Activated T-cell treated with anti-CD3 and anti-CD28 coated beads, Interleukin-2, amount 50 U/mL, for 72 hours (primary cell): ENCODE data around the gene SEC16A. TPM values are rescaled to one million over a fixed set of nuclear protein-coding genes. Genes with fewer than 3 reads are reported as not detected.

Experiments
- ATAC-seq, 2 donors: fragments of 150-1000 bp; cut with Tn5 transposase; replicated peaks in 1 of 2; 2 replicates each; pipeline ENCODE4 v1.10.0; 2021; ENCODE audit warnings: moderate library complexity in 2 of 2, mild to moderate bottlenecking in 1 of 2
- DNase-seq, 2 donors: peaks; one replicate each; pipeline ENCODE4 v3.0.0; 2021 to 2022; ENCODE audit warnings: mixed read lengths in 1 of 2
- H3K27ac Mint-ChIP-seq: one replicate; pipeline ENCODE4 v1.8.0; 2022; ENCODE audit warnings: mild to moderate bottlenecking, moderate library complexity, mixed read lengths
- H3K27me3 Mint-ChIP-seq: one replicate; pipeline ENCODE4 v1.8.0; 2022; ENCODE audit warnings: low read depth, mixed read lengths
- H3K36me3 Mint-ChIP-seq, 2 donors: one replicate each; pipeline ENCODE4 v1.8.0; 2022; ENCODE audit warnings: mixed read lengths in 2 of 2, mild to moderate bottlenecking in 1 of 2; ENCODE audit not compliant: insufficient read depth in 2 of 2
- H3K4me1 Mint-ChIP-seq: one replicate; pipeline ENCODE4 v1.8.0; 2022; ENCODE audit warnings: low read depth, mixed read lengths
- H3K4me3 Mint-ChIP-seq, 2 donors: one replicate each; pipeline ENCODE4 v1.8.0; 2022; ENCODE audit warnings: mild to moderate bottlenecking in 2 of 2, mixed read lengths in 2 of 2, moderate library complexity in 2 of 2
- H3K9me3 Mint-ChIP-seq, 2 donors: one replicate each; pipeline ENCODE4 v1.8.0; 2022; ENCODE audit warnings: mixed read lengths in 2 of 2
- total RNA-seq, 2 donors: library from RNA; stranded (reverse); gene quantifications; one replicate each; pipeline ENCODE4 v1.2.3, GENCODE V29; 2022

Gene SEC16A
- total RNA-seq, 2 donors from 2014 or later = 69.5 to 74.5 TPM

GRCh38 chr9:136465500-136466154 lies 17.2 kb downstream of the SEC16A start:
- Mint-ChIP-seq H3K9me3 (no peaks in the 10 kb centered on the region), H3K4me3 (no peak overlapping the region), H3K27ac (no peak overlapping the region), H3K27me3 (no peaks in the 10 kb centered on the region), H3K4me1 (no peaks in the 10 kb centered on the region), H3K36me3 (peaks cover 7 to 28% of the 10 kb centered on the region in 2 donors)
- no peak for ATAC-seq
- no peak for DNase-seq

DNA sequence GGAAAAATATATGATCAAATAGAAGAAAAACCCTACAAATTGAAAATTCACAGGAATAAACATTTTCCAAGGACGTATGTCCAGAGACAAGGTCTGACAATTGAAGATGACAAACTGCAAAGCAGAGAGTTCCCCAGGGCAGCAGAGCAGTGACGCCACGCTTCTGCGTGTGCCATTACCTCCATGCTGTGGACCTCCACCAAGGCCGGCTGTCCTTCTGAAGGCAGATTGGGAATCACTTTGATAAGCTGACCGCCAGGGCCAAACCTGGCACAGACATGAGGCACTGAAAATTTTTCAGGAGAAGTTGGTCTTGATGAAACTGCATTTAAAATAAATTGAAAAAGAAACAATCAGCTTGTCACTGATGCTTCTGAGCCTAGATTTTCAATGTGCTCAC lies 18.6 kb downstream of the SEC16A start:
- DNase-seq (no peak), ATAC-seq (no peak)
- H3K4me3 Mint-ChIP-seq = no peak overlapping the region
- no peaks in the 10 kb centered on the region for H3K4me1 Mint-ChIP-seq
- H3K9me3 Mint-ChIP-seq = no peaks in the 10 kb centered on the region
- no peaks in the 10 kb centered on the region for H3K27me3 Mint-ChIP-seq
- peaks cover 7 to 29% of the 10 kb centered on the region in 2 donors for H3K36me3 Mint-ChIP-seq
- H3K27ac Mint-ChIP-seq = no peak overlapping the region

GRCh38 chr9:136463578-136463977 lies 19.3 kb downstream of the SEC16A start:
- Mint-ChIP-seq H3K9me3 (no peaks in the 10 kb centered on the region), H3K4me3 (no peak overlapping the region), H3K27ac (no peak overlapping the region), H3K27me3 (no peaks in the 10 kb centered on the region), H3K4me1 (no peaks in the 10 kb centered on the region), H3K36me3 (peaks cover 7 to 34% of the 10 kb centered on the region in 2 donors)
- ATAC-seq (no peak), DNase-seq (no peak)

GRCh38 chr9:136462664-136463063 lies 20.2 kb downstream of the SEC16A start:
- Mint-ChIP-seq H3K27me3 (no peaks in the 10 kb centered on the region), H3K36me3 (peaks cover 7 to 39% of the 10 kb centered on the region in 2 donors), H3K4me1 (no peaks in the 10 kb centered on the region), H3K9me3 (no peaks in the 10 kb centered on the region), H3K27ac (no peak overlapping the region), H3K4me3 (no peak overlapping the region)
- no peak for ATAC-seq
- DNase-seq = no peak

DNA sequence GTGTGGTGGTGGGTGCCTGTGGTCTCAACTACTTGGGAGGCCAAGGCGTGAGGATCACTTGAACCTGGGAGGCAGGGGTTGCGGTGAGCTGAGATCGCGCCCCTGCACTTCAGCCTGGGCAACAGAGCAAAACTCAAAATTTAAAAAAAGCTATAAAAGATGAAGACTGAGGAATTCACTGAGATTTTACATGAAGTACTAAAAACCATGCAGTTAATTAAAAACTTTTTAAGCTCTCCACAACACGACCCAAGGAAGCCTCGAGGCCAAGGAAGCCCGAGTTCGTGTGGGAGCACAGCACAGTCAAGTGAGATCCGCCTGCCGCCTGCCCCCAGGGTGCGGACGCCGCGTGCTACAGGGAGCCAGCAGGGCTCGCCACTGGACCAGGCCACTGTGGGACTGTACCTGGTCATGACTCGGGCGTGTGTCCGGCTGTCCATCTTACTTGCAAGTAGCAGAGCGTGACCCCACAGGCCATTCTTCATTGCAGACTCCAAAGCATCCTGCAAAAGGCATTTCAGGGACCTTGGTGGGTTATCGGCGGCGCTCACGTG lies 22.0 kb downstream of the SEC16A start:
- no peaks in the 10 kb centered on the region for H3K27me3 Mint-ChIP-seq
- no peaks in the 10 kb centered on the region for H3K9me3 Mint-ChIP-seq
- H3K4me1 Mint-ChIP-seq = no peaks in the 10 kb centered on the region
- H3K27ac Mint-ChIP-seq = no peak overlapping the region
- H3K4me3 Mint-ChIP-seq = no peak overlapping the region
- ATAC-seq = no peak
- H3K36me3 Mint-ChIP-seq = peaks cover 7 to 42% of the 10 kb centered on the region in 2 donors
- DNase-seq = no peak

DNA sequence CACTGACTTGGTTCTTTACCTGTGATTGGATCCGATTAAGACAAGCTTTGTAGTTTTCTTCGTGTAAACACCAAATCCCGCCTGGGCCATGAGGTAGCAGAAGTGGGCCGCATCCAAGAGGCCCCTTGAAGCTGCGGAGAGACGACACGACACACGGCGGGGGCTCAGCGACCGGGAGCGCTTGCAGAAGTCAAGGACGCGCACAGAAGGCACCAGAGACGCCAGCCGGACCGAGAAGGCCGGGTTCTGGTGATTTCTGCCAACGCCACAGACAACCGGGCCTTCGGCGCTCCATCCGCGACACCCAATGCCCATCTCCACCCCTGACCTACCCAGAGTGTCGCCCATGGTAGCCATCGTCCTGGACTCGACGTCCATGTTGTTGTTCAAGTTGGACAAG lies 23.4 kb downstream of the SEC16A start:
- ATAC-seq = no peak
- no peak for DNase-seq
- no peaks in the 10 kb centered on the region for H3K9me3 Mint-ChIP-seq
- no peak overlapping the region for H3K4me3 Mint-ChIP-seq
- no peak overlapping the region for H3K27ac Mint-ChIP-seq
- H3K27me3 Mint-ChIP-seq = no peaks in the 10 kb centered on the region
- peaks cover 7 to 32% of the 10 kb centered on the region in 2 donors for H3K36me3 Mint-ChIP-seq
- H3K4me1 Mint-ChIP-seq = no peaks in the 10 kb centered on the region

GRCh38 chr9:136457326-136457725 lies 25.5 kb downstream of the SEC16A start:
- Mint-ChIP-seq H3K9me3 (no peaks in the 10 kb centered on the region), H3K4me3 (no peak overlapping the region), H3K36me3 (peaks cover 8 to 35% of the 10 kb centered on the region in 2 donors), H3K27ac (no peak overlapping the region), H3K27me3 (no peaks in the 10 kb centered on the region), H3K4me1 (no peaks in the 10 kb centered on the region)
- ATAC-seq = no peak
- DNase-seq = no peak

- Mint-ChIP-seq H3K9me3 (no peaks in the 10 kb centered on the region), H3K27me3 (no peaks in the 10 kb centered on the region), H3K27ac (no peak overlapping the region), H3K4me3 (no peak overlapping the region), H3K36me3 (peaks cover 4 to 29% of the 10 kb centered on the region in 2 donors), H3K4me1 (no peaks in the 10 kb centered on the region)
- DNase-seq (no peak), ATAC-seq (no peak)
Observed at GRCh38 chr9:136456258-136456657, 26.6 kb downstream of the SEC16A start.

GRCh38 chr9:136455043-136456002 lies 27.5 kb downstream of the SEC16A start:
- H3K27ac Mint-ChIP-seq = no peak overlapping the region
- no peaks in the 10 kb centered on the region for H3K4me1 Mint-ChIP-seq
- no peak for DNase-seq
- H3K36me3 Mint-ChIP-seq = peaks cover 5 to 33% of the 10 kb centered on the region in 2 donors
- H3K4me3 Mint-ChIP-seq = no peak overlapping the region
- H3K27me3 Mint-ChIP-seq = no peaks in the 10 kb centered on the region
- no peak for ATAC-seq
- no peaks in the 10 kb centered on the region for H3K9me3 Mint-ChIP-seq

DNA sequence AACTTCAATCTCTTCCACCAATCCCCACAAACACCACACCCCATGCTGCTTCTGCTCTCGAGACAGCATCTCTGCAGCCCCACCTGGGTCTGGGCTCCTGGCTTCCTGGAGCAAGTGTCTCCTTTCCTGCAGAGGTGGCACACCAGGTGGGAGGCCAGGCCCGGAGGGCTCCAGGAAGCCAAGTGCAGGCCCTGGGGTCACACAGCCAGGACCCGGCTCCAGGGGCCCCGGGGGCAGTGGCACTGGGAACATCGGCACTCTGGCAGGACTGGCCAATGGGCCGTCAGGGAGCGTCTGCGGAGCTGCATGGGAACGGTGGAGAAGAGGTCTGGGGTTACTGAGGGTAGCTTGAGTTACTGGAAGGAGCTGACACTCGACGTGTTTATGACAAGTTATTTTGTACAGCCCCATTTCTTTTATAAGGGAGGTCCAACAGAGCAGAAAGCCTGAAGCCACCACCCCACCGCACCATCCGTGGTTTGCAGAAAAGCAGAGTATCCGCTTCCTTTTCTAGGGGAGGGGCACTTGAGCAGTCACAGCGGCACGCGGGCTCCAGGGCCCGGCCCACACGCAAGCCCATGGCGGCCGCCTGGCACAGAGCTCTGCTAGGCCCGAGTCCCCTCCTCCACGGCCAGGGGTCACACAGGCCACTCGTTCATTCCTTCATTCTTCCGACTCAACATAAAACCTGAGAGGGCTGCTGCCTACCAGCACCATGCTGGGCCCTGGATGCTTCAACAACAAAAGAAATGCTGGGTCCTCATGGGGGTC lies 28.6 kb downstream of the SEC16A start:
- no peaks in the 10 kb centered on the region for H3K4me1 Mint-ChIP-seq
- H3K27ac Mint-ChIP-seq = no peak overlapping the region
- no peaks in the 10 kb centered on the region for H3K9me3 Mint-ChIP-seq
- no peaks in the 10 kb centered on the region for H3K27me3 Mint-ChIP-seq
- no peak overlapping the region for H3K4me3 Mint-ChIP-seq
- H3K36me3 Mint-ChIP-seq = peaks cover 7 to 30% of the 10 kb centered on the region in 2 donors
- no peak for DNase-seq
- ATAC-seq = peak in 1 of 2 donors; percentile 34

DNA sequence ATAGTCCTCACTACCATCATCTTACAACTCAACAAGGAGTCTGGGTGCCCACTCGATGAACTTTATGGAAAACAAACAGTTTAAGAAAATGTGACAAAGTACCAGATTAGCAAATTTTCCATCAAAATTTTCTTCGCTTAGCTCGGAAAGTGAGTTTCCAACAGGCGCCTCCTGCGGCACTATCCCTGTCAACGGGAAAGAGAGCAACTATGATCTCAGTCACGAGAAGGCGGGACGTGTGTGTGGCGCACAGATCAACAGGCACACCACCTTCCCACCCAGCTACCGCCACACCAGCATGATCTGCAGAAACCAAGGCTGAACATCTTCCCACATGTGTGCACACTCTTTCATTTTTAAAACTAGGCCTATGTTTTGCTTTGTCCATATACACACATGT lies 29.5 kb downstream of the SEC16A start:
- no peak for ATAC-seq
- Mint-ChIP-seq H3K27me3 (no peaks in the 10 kb centered on the region), H3K9me3 (no peaks in the 10 kb centered on the region), H3K27ac (no peak overlapping the region), H3K4me3 (no peak overlapping the region), H3K4me1 (no peaks in the 10 kb centered on the region), H3K36me3 (peaks cover 7 to 23% of the 10 kb centered on the region in 2 donors)
- DNase-seq = no peak

DNA sequence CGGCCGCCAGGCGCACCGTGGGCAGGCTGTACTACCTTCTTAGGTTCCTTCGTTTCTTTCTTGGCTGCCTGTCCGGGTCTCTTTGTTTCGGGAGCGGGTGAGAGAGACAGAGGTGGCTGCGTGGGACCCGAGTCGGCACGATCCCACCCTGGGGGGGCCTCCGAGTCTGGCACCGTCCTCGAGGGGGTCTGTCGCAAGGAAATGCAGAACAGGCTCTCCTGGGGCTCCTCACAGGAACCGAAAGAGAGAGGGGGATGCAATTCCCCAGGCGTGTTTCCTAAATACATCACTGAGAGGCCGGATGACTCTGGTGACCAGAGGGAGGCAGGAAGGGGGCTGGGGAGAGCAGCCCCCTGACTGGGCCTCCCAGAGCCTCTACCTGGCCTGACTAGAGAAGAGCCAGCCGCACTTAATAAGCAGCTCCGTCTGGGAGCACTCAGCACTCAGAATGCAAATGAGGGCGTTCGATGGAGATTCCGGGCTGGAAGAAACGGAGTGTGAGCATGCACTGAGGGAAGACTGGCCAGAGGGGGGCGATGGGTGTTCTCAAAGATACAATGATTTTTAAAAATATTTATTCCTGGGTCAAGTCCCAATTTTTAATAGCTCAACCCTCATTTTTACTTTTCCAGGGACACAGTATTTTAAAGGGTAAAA lies 31.5 kb downstream of the SEC16A start:
- Mint-ChIP-seq H3K27me3 (no peaks in the 10 kb centered on the region), H3K36me3 (peaks cover 7 to 22% of the 10 kb centered on the region in 2 donors)

More for the DNA sequence above, 31.5 kb downstream of the SEC16A start:
- H3K4me3 Mint-ChIP-seq = no peak overlapping the region
- no peaks in the 10 kb centered on the region for H3K4me1 Mint-ChIP-seq
- no peak overlapping the region for H3K27ac Mint-ChIP-seq
- no peaks in the 10 kb centered on the region for H3K9me3 Mint-ChIP-seq
- DNase-seq = no peak
- ATAC-seq = no peak
